Gastrocnemius medialis (tissue), 4 donors: ENCODE results near the gene CERK. TPM values are rescaled to one million over a fixed set of nuclear protein-coding genes. Genes with fewer than 3 reads are reported as not detected.
A peak's percentile ranks its signal among the peaks of the same experiment; 100 is the strongest.

ENCODE experiments used
- ATAC-seq, 2 donors: fragments of 150-250 bp; one replicate each; pipeline ENCODE4 v1.9.1; 2016
- DNase-seq, 2 donors: peaks; one replicate each; pipeline ENCODE4 v3.0.0-alpha.2; 2019
- H3K27ac ChIP-seq, 4 donors: fragments of 200-600 bp; sonication (generic); 1 replicate in 1 of 4; 2 replicates in 3 of 4; pipeline ENCODE4 v1.5.1; 2016 to 2018; ENCODE audit warnings: mild to moderate bottlenecking in 2 of 4, moderate library complexity in 1 of 4
- H3K27me3 ChIP-seq, 3 donors: fragments of 200-600 bp; sonication (generic) in 2 of 3; 1 replicate in 1 of 3; 2 replicates in 2 of 3; pipeline versions ENCODE4 v1.5.1 to v1.6.0; 2016 to 2019; ENCODE audit warnings: mild to moderate bottlenecking in 1 of 3, moderate library complexity in 1 of 3
- H3K36me3 ChIP-seq, 2 donors: fragments of 200-600 bp; sonication (generic) in 1 of 2; one replicate each; pipeline ENCODE4 v1.5.1; 2017 to 2018
- H3K4me1 ChIP-seq, 2 donors: fragments of 200-600 bp; sonication (generic) in 1 of 2; one replicate each; pipeline ENCODE4 v1.5.1; 2016 to 2017; ENCODE audit warnings: mild to moderate bottlenecking in 2 of 2
- H3K4me3 ChIP-seq, 4 donors: fragments of 200-600 bp; sonication (generic) in 3 of 4; 1 replicate in 1 of 4; 2 replicates in 3 of 4; pipeline ENCODE4 v1.5.1; 2016 to 2019; ENCODE audit warnings: mild to moderate bottlenecking in 2 of 4
- H3K9me3 ChIP-seq, 3 donors: fragments of 200-600 bp; sonication (generic) in 2 of 3; 1 replicate in 1 of 3; 2 replicates in 2 of 3; pipeline ENCODE4 v1.5.1; 2016 to 2019
- CTCF ChIP-seq, 5 experiments: fragments of 450-650 bp in 3 of 5; fragments of 200-600 bp in 2 of 5; sonication (generic) in 2 of 5; IDR thresholded peaks in 4 of 5; conservative IDR thresholded peaks in 1 of 5; 1 replicate in 4 of 5; 2 replicates in 1 of 5; pipeline ENCODE4 v1.5.1; 2016 to 2019; ENCODE audit warnings: antibody characterized with exemption in 5 of 5, mild to moderate bottlenecking in 3 of 5, moderate library complexity in 3 of 5
- POLR2A ChIP-seq, 2 donors: fragments of 450-650 bp; IDR thresholded peaks; one replicate each; pipeline ENCODE4 v1.6.1; 2017; ENCODE audit warnings: antibody characterized with exemption in 2 of 2, mild to moderate bottlenecking in 2 of 2, moderate library complexity in 2 of 2
- in situ Hi-C, 4 donors: fragments of 200-750 bp; cut with MboI; loops; one replicate each; pipeline versions ENCODE4 v1.15.0 to v1.8.0; 2017; ENCODE audit warnings: low sequenced_read_pairs in 4 of 4
- intact Hi-C: fragments of 100-400 bp; cut with DNase I; formaldehyde crosslinking; loops from one replicate; pipeline ENCODE4 v1.15.1; 2023; ENCODE audit warnings: low total_unique reads
- total RNA-seq, 4 donors: library from RNA; depleted of rRNA; stranded (reverse); fragments of >200 nt; gene quantifications; one replicate each; pipeline versions ENCODE4 v1.1.0 to v1.2.3, GENCODE V29; 2016

The CERK gene
- total RNA-seq, 4 donors from 2014 or later: 32.7 to 38.7 (median 34.8) TPM

- Histone ChIP-seq H3K36me3 (no peaks in the 10 kb centered on the region), H3K4me3 (peak overlapping the region in 2 of 4 donors; percentile 32 to 41), H3K27me3 (no peaks in the 10 kb centered on the region), H3K9me3 (no peaks in the 10 kb centered on the region), H3K27ac (peak overlapping the region; percentile 91 to 99 (median 94)), H3K4me1 (peaks cover 42 to 47% of the 10 kb centered on the region in 2 donors)
- in situ Hi-C loops (no loop called here), intact Hi-C loops (loop anchor here (2.0 kb wide), 1 partner anchor 16 kb away; the partner anchor contains the start of gene CERK)
- TF ChIP-seq CTCF (IDR thresholded peaks at IDR 0.05 in 4 of 5, conservative IDR thresholded peaks at IDR 0.05 in 1 of 5) (no peak), POLR2A (IDR thresholded peaks at IDR 0.05) (no peak)
- ATAC-seq (no peak), DNase-seq (no peak)
Observed at GRCh38 chr22:46754826-46755225, 16.8 kb upstream of the CERK start.

GRCh38 chr22:46754110-46754799 lies 16.2 kb upstream of the CERK start:
- in situ Hi-C loops (no loop called here), intact Hi-C loops (loop anchor here (2.0 kb wide), 1 partner anchor 15 kb away; the partner anchor contains the start of gene CERK)
- H3K27ac ChIP-seq: peak overlapping the region; percentile 91 to 99 (median 94)
- no peak for TF ChIP-seq CTCF (IDR thresholded peaks at IDR 0.05 in 4 of 5, conservative IDR thresholded peaks at IDR 0.05 in 1 of 5)
- peak; percentile 76 to 83 for TF ChIP-seq POLR2A (IDR thresholded peaks at IDR 0.05)
- peak; percentile 90 to 96 for DNase-seq
- ATAC-seq: peak; percentile 86 to 90
- H3K36me3 ChIP-seq: no peaks in the 10 kb centered on the region
- H3K9me3 ChIP-seq: no peaks in the 10 kb centered on the region
- H3K27me3 ChIP-seq: no peaks in the 10 kb centered on the region
- H3K4me3 ChIP-seq: peak overlapping the region; percentile 21 to 41 (median 26)
- peaks cover 47% of the 10 kb centered on the region in 2 donors for H3K4me1 ChIP-seq

DNA sequence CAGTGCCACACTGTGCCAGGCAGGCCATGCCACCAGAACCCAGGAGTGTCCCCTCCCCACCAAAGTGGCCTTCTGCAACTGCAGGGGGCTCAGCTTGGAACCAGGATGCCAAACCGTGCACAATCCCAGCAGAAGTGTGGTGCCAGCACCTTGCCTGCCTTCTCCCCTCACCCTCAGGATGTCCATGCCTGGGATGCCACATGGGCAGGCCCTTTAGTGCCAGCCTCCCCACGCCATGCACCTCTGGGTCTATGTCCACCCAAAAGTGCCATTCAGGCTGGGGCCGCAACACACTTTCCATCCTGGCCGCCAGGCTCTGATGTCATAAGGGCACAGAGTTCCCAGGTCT lies 15.7 kb upstream of the CERK start:
- TF ChIP-seq CTCF (IDR thresholded peaks at IDR 0.05 in 4 of 5, conservative IDR thresholded peaks at IDR 0.05 in 1 of 5) (no peak), POLR2A (IDR thresholded peaks at IDR 0.05) (no peak)
- peak overlapping the region; percentile 91 to 99 (median 94) for H3K27ac ChIP-seq
- no peaks in the 10 kb centered on the region for H3K9me3 ChIP-seq
- H3K27me3 ChIP-seq: no peaks in the 10 kb centered on the region
- ATAC-seq: no peak
- H3K36me3 ChIP-seq: no peaks in the 10 kb centered on the region
- DNase-seq: no peak
- peaks cover 44 to 51% of the 10 kb centered on the region in 2 donors for H3K4me1 ChIP-seq
- intact Hi-C loops (loop anchor here (2.0 kb wide), 1 partner anchor 15 kb away; the partner anchor contains the start of gene CERK), in situ Hi-C loops (no loop called here)
- peak overlapping the region; percentile 21 to 41 (median 26) for H3K4me3 ChIP-seq

GRCh38 chr22:46753360-46753759 lies 15.3 kb upstream of the CERK start:
- peak overlapping the region; percentile 91 to 99 (median 94) for H3K27ac ChIP-seq
- no peaks in the 10 kb centered on the region for H3K9me3 ChIP-seq
- DNase-seq: peak; percentile 63 to 83
- peak; percentile 78 to 79 for ATAC-seq
- intact Hi-C loops: no loop called here
- no peaks in the 10 kb centered on the region for H3K27me3 ChIP-seq
- H3K36me3 ChIP-seq: no peaks in the 10 kb centered on the region
- TF ChIP-seq CTCF (IDR thresholded peaks at IDR 0.05 in 4 of 5, conservative IDR thresholded peaks at IDR 0.05 in 1 of 5): no peak
- no peak for TF ChIP-seq POLR2A (IDR thresholded peaks at IDR 0.05)
- peak overlapping the region in 3 of 4 donors; percentile 21 to 41 (median 32) for H3K4me3 ChIP-seq
- in situ Hi-C loops: no loop called here
- H3K4me1 ChIP-seq: peaks cover 46 to 55% of the 10 kb centered on the region in 2 donors
